Measurements from ENCODE around the gene PATE4.

The PATE4 gene

GRCh38 chr11:125887373-125888324 is 54.5 kb downstream of the PATE4 start, which contains the start of gene HYLS1:
Gene HYLS1, plus strand, starts transcription at chr11:125887668. Its CDS starts 11,701 bp downstream, at chr11:125899369.
- peak; percentile 91 for DNase-seq

Measured in NCI-H345 (cell line).